CD4-positive, alpha-beta T cell treated with Interleukin-15 for 4 hours (primary cell): ENCODE results near the gene CARS2.

Source experiments
- DNase-seq: peaks from one replicate; pipeline ENCODE4 v3.0.0-alpha.2; 2020; ENCODE audit warnings: low spot score

The CARS2 gene

GRCh38 chr13:110651726-110652230, 54.1 kb downstream of the CARS2 start:
- DNase-seq, result no peak

- no peak for DNase-seq
These were observed 54.6 kb downstream of the CARS2 start for GRCh38 chr13:110651271-110651670.

- no peak for DNase-seq
These were observed 55.5 kb downstream of the CARS2 start for GRCh38 chr13:110650436-110650835.

GRCh38 chr13:110649551-110649950, 56.4 kb downstream of the CARS2 start:
- no peak for DNase-seq

- no peak for DNase-seq
These were observed 57.0 kb downstream of the CARS2 start for GRCh38 chr13:110648848-110649421.

- DNase-seq, result no peak
These were observed 57.6 kb downstream of the CARS2 start for GRCh38 chr13:110648146-110648819.

- no peak for DNase-seq
These were observed 58.6 kb downstream of the CARS2 start for GRCh38 chr13:110647365-110647737.

- no peak for DNase-seq
These were observed 59.2 kb downstream of the CARS2 start for GRCh38 chr13:110646442-110647364.

GRCh38 chr13:110645750-110646149, 60.2 kb downstream of the CARS2 start:
- DNase-seq, result no peak

- DNase-seq, result peak; percentile 33
These were observed 60.9 kb downstream of the CARS2 start for GRCh38 chr13:110644892-110645521.

GRCh38 chr13:110643768-110644421, 62.0 kb downstream of the CARS2 start:
- DNase-seq, result no peak

- DNase-seq, result no peak
These were observed 62.6 kb downstream of the CARS2 start for GRCh38 chr13:110643324-110643723.

- DNase-seq, result no peak
These were observed 63.5 kb downstream of the CARS2 start for GRCh38 chr13:110642291-110642981.

GRCh38 chr13:110641055-110642015, 64.6 kb downstream of the CARS2 start:
- no peak for DNase-seq

GRCh38 chr13:110640591-110641029, 65.3 kb downstream of the CARS2 start:
- DNase-seq, result no peak

- DNase-seq, result no peak
These were observed 66.0 kb downstream of the CARS2 start for GRCh38 chr13:110639935-110640334.

GRCh38 chr13:110638814-110639806, 66.8 kb downstream of the CARS2 start:
- no peak for DNase-seq

- no peak for DNase-seq
These were observed 67.7 kb downstream of the CARS2 start for GRCh38 chr13:110638257-110638656.

GRCh38 chr13:110637747-110638146, 68.2 kb downstream of the CARS2 start:
- DNase-seq, result no peak
